ENCODE data around the gene SMAD3. TPM values are rescaled to one million over a fixed set of nuclear protein-coding genes. Genes with fewer than 3 reads are reported as not detected.

SMAD3 gene
- total and polyA plus RNA-seq, 2 of the 8 experiments (the other 6 are each of a cell fraction or from before 2014, with no cell fraction given), result 10.1 to 12.4 TPM

DNA sequence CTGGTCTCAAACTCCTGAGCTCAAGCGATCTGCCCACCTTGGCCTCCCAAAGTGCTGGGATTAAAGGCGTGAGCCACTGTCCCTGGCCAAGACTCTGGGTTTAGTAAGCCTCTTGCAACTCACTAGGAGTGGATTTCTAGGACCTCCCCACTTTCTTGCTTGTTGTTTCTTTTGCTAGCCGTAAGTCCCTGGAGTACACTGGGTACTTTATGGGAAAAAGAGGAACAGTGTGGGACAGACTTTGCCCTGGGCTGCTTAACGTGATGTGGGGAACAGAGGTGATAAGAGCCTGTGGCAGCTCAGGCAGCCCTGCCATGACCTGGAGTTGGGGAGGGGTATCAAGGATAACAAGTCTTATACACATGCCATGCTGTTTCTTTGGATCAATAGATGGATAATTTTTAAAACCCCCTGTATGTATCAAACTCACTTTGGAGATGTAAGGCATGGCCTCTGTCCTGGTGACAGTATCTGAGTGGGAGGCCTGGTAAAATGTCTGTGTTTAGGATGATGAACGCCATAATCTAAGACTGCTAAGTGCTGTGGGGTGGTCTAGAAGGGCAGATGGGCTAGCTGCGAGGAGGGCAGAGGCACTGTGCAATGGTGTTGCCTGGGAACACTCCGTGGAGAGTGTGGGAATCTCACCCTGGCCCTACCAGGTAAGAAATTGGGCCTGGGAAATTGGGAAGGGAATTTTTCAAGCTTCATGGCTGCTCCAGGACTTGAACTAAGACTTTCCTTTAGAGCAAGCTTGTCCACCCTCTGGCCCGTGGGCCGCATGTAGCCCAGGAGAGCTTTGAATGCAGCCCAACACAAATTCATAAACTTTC lies 54.8 kb downstream of the SMAD3 start:
- FAIRE-seq, result no peak
- DNase-seq (ENCODE audit: low read depth in 1 of 2, low spot score in 2 of 2), result no peak
- no peaks in the 10 kb centered on the region for H3K9me3 ChIP-seq (ENCODE audit: insufficient read depth in 2 of 2, low read depth in 1 of 2, low read length in 1 of 2)
- no peaks in the 10 kb centered on the region for H3K79me1 ChIP-seq (ENCODE audit: low read depth, low read length)
- no peak overlapping the region for H2BK120ac ChIP-seq (replicated peaks; ENCODE audit: low read depth, low read length)
- ChIA-PET POLR2A (ENCODE audit: partially characterized antibody) (interaction anchor here (1.0 to 1.5 kb wide), 2 partner anchors 9 to 56 kb away, joined by 3 to 4 read pairs; no protein-coding TSS in a partner anchor), CTCF (ENCODE audit: partially characterized antibody) (interaction anchor here (0.6 to 2.4 kb wide), 10 partner anchors 9 to 295 kb away, joined by 3 to 5 read pairs (median 3); no protein-coding TSS in a partner anchor)
- no peak overlapping the region; the same call in 1 of the 2 replicates for H2BK5ac ChIP-seq (ENCODE audit: low read depth, low read length)
- H2BK12ac ChIP-seq (ENCODE audit: low read depth, low read length), result no peak overlapping the region; the same call in 1 of the 2 replicates
- no peak overlapping the region for H3K23ac ChIP-seq (ENCODE audit: insufficient read length)
- peaks cover 0 to 2% of the 10 kb centered on the region in 2 experiments for H4K20me1 ChIP-seq (replicated peaks in 1 of 2; ENCODE audit: control insufficient read depth in 1 of 2, insufficient read depth in 2 of 2, low read length in 2 of 2)
- no peak overlapping the region for H3K14ac ChIP-seq (ENCODE audit: insufficient read length)
- H4K8ac ChIP-seq (ENCODE audit: extremely low read depth, insufficient read depth, low read length), result no peak overlapping the region
- H3K36me3 ChIP-seq (ENCODE audit: control insufficient read depth in 2 of 4, insufficient read depth in 4 of 4, low read length in 3 of 4), result no peaks in the 10 kb centered on the region
- H3K56ac ChIP-seq (replicated peaks; ENCODE audit: insufficient read length, low read depth, low read length), result no peak overlapping the region
- no peak overlapping the region for H4K91ac ChIP-seq (replicated peaks; ENCODE audit: insufficient read length, low read length)
- H3K9ac ChIP-seq (replicated peaks in 1 of 4; ENCODE audit: extremely low read depth in 1 of 4, low read depth in 3 of 4, low read length in 3 of 4), result no peak overlapping the region
- 0 out of 2 replicates have a peak overlapping the region, but pooled peaks have one; percentile 18 for H2BK15ac ChIP-seq (ENCODE audit: low read length)
- no peak overlapping the region for H3K4me2 ChIP-seq (ENCODE audit: insufficient read depth in 1 of 2, low read depth in 2 of 2, low read length in 2 of 2)
- no peak overlapping the region for H3K18ac ChIP-seq (ENCODE audit: extremely low read depth, low read length)
- H3K4me1 ChIP-seq (replicated peaks in 1 of 4; ENCODE audit: control insufficient read depth in 3 of 4, insufficient read depth in 4 of 4, low read length in 3 of 4), result peaks cover 0 to 2% (median 0%) of the 10 kb centered on the region in 4 experiments; a peak in 3 of 7 replicates
- no peak overlapping the region for H3K27ac ChIP-seq (ENCODE audit: low read depth, low read length)
- H4K5ac ChIP-seq (ENCODE audit: insufficient read length, low read depth, low read length), result no peak overlapping the region
- H3K4me3 ChIP-seq (ENCODE audit: extremely low read depth in 1 of 4, insufficient read depth in 2 of 4, low read depth in 3 of 4, low read length in 4 of 4), result no peak overlapping the region
- no peaks in the 10 kb centered on the region for H3K27me3 ChIP-seq (replicated peaks in 1 of 4; ENCODE audit: control insufficient read depth in 3 of 4, extremely low read depth in 1 of 4, insufficient read depth in 3 of 4, low read length in 3 of 4)
- H2BK20ac ChIP-seq (ENCODE audit: low read length), result no peak overlapping the region
- no peak overlapping the region for H2AFZ ChIP-seq (ENCODE audit: low read length)
- no peak overlapping the region for H3K4ac ChIP-seq (replicated peaks; ENCODE audit: insufficient read length, low read depth, low read length)
- no peaks in the 10 kb centered on the region for H3K23me2 ChIP-seq (ENCODE audit: low read depth, low read length)
- H2AK5ac ChIP-seq (ENCODE audit: low read depth, low read length), result 0 out of 2 replicates have a peak overlapping the region, but pooled peaks have one; percentile 5
- no peaks in the 10 kb centered on the region for H3K79me2 ChIP-seq (ENCODE audit: control insufficient read depth in 1 of 2, insufficient read depth in 2 of 2, low read length in 2 of 2)
- WGBS, 2 experiments (ENCODE audit: extremely low coverage in 1 of 2, insufficient coverage in 1 of 2, insufficient read length in 1 of 2, insufficient replicate concordance in 2 of 2, low coverage in 1 of 2, low lambda C conversion rate in 2 of 2, missing lambda C conversion rate in 1 of 2), result 88% methylated on average over 8 of the region's 9 CpGs; no CpG with 5 or more reads in 1 of the 2 experiments
- no peak for TF ChIP-seq BACH1 (IDR thresholded peaks at IDR 0.05; ENCODE audit: low read length)
- TF ChIP-seq, protein P1, sequence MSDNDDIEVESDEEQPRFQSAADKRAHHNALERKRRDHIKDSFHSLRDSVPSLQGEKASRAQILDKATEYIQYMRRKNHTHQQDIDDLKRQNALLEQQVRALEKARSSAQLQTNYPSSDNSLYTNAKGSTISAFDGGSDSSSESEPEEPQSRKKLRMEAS (IDR thresholded peaks at IDR 0.05), result no peak
- no peak for TF ChIP-seq EGR1 (IDR thresholded peaks at IDR 0.05; ENCODE audit: borderline replicate concordance, low read depth, low read length)
- TF ChIP-seq KDM5A (IDR thresholded peaks at IDR 0.05; ENCODE audit: low read length), result no peak
- TF ChIP-seq FOSL1 (IDR thresholded peaks at IDR 0.05; ENCODE audit: insufficient read depth, low read depth, low read length), result no peak
- no peak for TF ChIP-seq CTBP2 (IDR thresholded peaks at IDR 0.05; ENCODE audit: borderline replicate concordance, insufficient read depth, insufficient read length, low read length)
- no peak for TF ChIP-seq SP1 (IDR thresholded peaks at IDR 0.05; ENCODE audit: low read depth, low read length)
- TF ChIP-seq SP2 (IDR thresholded peaks at IDR 0.05; ENCODE audit: low read length), result no peak
- no peak for TF ChIP-seq RXRA (IDR thresholded peaks at IDR 0.05; ENCODE audit: insufficient read depth, low read depth, low read length)
- no peak for TF ChIP-seq RNF2 (IDR thresholded peaks at IDR 0.05; ENCODE audit: borderline replicate concordance, low read depth, low read length, missing control alignments, poor library complexity, severe bottlenecking)
- no peak for TF ChIP-seq PHF8 (conservative IDR thresholded peaks at IDR 0.05; ENCODE audit: low read depth, low read length)

Data from H1 (cell line).